Ovary (tissue), 9 donors: ENCODE measurements around the gene LPAR5. TPM values are rescaled to one million over a fixed set of nuclear protein-coding genes. Genes with fewer than 3 reads are reported as not detected.

ENCODE experiments used
- DNase-seq, 5 donors: peaks; one replicate each; pipeline ENCODE4 v3.0.0-alpha.2; 2019 to 2020
- H3K27ac ChIP-seq, 2 donors: fragments of 200-600 bp; one replicate each; pipeline versions ENCODE4 v1.5.1 to v1.8.0; 2019 to 2022
- H3K27me3 ChIP-seq: fragments of 200-600 bp; one replicate; pipeline ENCODE4 v1.8.0; 2022
- H3K36me3 ChIP-seq: fragments of 200-600 bp; sonication (generic); one replicate; pipeline ENCODE4 v1.5.1; 2019
- H3K4me1 ChIP-seq: one replicate; pipeline ENCODE4 v1.8.1; 2013; ENCODE audit warnings: mild to moderate bottlenecking, moderate library complexity; ENCODE audit not compliant: insufficient read depth
- H3K4me3 ChIP-seq: fragments of 200-600 bp; sonication (generic); one replicate; pipeline ENCODE4 v1.5.1; 2017
- H3K9me3 ChIP-seq, 2 donors: fragments of 200-600 bp in 1 of 2; sonication (generic) in 1 of 2; one replicate each; pipeline versions ENCODE4 v1.5.1 to v1.8.1; 2013 to 2019; ENCODE audit warnings: mild to moderate bottlenecking in 1 of 2, moderate library complexity in 1 of 2
- CTCF ChIP-seq, 3 donors: fragments of 450-650 bp in 2 of 3; fragments of 200-600 bp in 1 of 3; IDR thresholded peaks; one replicate each; pipeline versions ENCODE4 v1.5.1 to v1.8.0; 2016 to 2022; ENCODE audit warnings: antibody characterized with exemption in 3 of 3, mild to moderate bottlenecking in 1 of 3
- EP300 ChIP-seq: sonication (generic); formaldehyde crosslinking; IDR thresholded peaks from one replicate; pipeline ENCODE4 v1.6.1; 2017; ENCODE audit warnings: antibody characterized with exemption
- POLR2A ChIP-seq: fragments of 450-650 bp; IDR thresholded peaks from one replicate; pipeline ENCODE4 v1.6.1; 2017; ENCODE audit warnings: antibody characterized with exemption, mild to moderate bottlenecking, moderate library complexity
- WGBS, 3 donors: extraction: QIAGEN DNeasy Blood & Tissue Kit in 1 of 3; methylation state at CpG; one replicate each; pipeline versions ENCODE4 v1.1.5 to v1.1.7; 2013 to 2017; 5-methylcytosine and 5-hydroxymethylcytosine counted together
- intact Hi-C, 4 donors: fragments of 100-400 bp; cut with DNase I; formaldehyde crosslinking; loops; one replicate each; pipeline versions ENCODE4 v1.11.0 to v1.15.1; 2022 to 2023
- polyA plus RNA-seq, 2 donors: library from polyadenylated mRNA; stranded (reverse); fragments of 200-250 nt in 1 of 2; fragments of 350-450 nt in 1 of 2; fragmentation: Illumina TruSeq in 1 of 2; extraction: RNeasy Lipid Tissue Mini Kit (QIAGEN cat#74804) in 1 of 2; gene quantifications; one replicate each; pipeline ENCODE4 v1.2.3, GENCODE V29; 2013 to 2014
- total RNA-seq, 7 donors: library from RNA; depleted of rRNA in 2 of 7; stranded (reverse); fragments of >200 nt in 2 of 7; fragmentation: NEBNext Ultra II Directional in 3 of 7; extraction: Animal tissue kit (Norgen Biotek cat#: 25700) in 3 of 7; gene quantifications; one replicate each; pipeline versions ENCODE4 v1.1.0 to v1.2.4, GENCODE V29; 2016 to 2023
- donor health status: DM: no; HTN: no; CAD: no; lungs with moderate emphysema.
- donor health status: DM: no; HTN: no; CAD: no.
- donor health status: Bipolar disorder and iron deficiency.
- donor health status: DM: yes; HTN: yes; CAD: no.
- donor health status: DM: no; HTN: no; CAD: no.
- donor health status: DM: yes; HTN: yes; CAD: no.

LPAR5 gene
- total and polyA plus RNA-seq, 9 donors: 0.57 to 2.6 (median 1.3) TPM

- Histone ChIP-seq H3K27ac (no peak overlapping the region), H3K4me3 (no peak overlapping the region), H3K27me3 (no peaks in the 10 kb centered on the region), H3K36me3 (no peaks in the 10 kb centered on the region), H3K9me3 (no peaks in the 10 kb centered on the region), H3K4me1 (no peaks in the 10 kb centered on the region)
- DNase-seq: no peak
- 84 to 91% (median 88%) methylated on average over 29 of the region's 29 CpGs for WGBS, 3 donors
- TF ChIP-seq CTCF (IDR thresholded peaks at IDR 0.05): no peak
- no peak for TF ChIP-seq POLR2A
- TF ChIP-seq EP300: no peak
- intact Hi-C loops: loop anchor here in 1 of 4 donors (10.0 kb wide), 1 partner anchor 164 kb away; the partner anchor contains the start of gene CD4
These were observed 14.9 kb downstream of the LPAR5 start for GRCh38 chr12:6620885-6621274.

GRCh38 chr12:6620137-6620884, 15.4 kb downstream of the LPAR5 start:
- peak in 1 of 5 donors; percentile 30 for DNase-seq
- intact Hi-C loops: loop anchor here in 1 of 4 donors (10.0 kb wide), 1 partner anchor 164 kb away; the partner anchor contains the start of gene CD4
- no peak overlapping the region for H3K4me3 ChIP-seq
- TF ChIP-seq EP300: no peak
- TF ChIP-seq POLR2A: no peak
- no peak for TF ChIP-seq CTCF (IDR thresholded peaks at IDR 0.05)
- H3K4me1 ChIP-seq: no peaks in the 10 kb centered on the region
- no peaks in the 10 kb centered on the region for H3K9me3 ChIP-seq
- H3K27ac ChIP-seq: no peak overlapping the region
- no peaks in the 10 kb centered on the region for H3K27me3 ChIP-seq
- 37 to 48% (median 40%) methylated on average over 69 to 88 of the region's 88 CpGs for WGBS, 3 donors
- no peaks in the 10 kb centered on the region for H3K36me3 ChIP-seq

- Histone ChIP-seq H3K4me3 (no peak overlapping the region), H3K27ac (no peak overlapping the region), H3K4me1 (no peaks in the 10 kb centered on the region), H3K36me3 (no peaks in the 10 kb centered on the region), H3K27me3 (no peaks in the 10 kb centered on the region), H3K9me3 (no peaks in the 10 kb centered on the region)
- DNase-seq: no peak
- TF ChIP-seq EP300: no peak
- TF ChIP-seq POLR2A: no peak
- TF ChIP-seq CTCF (IDR thresholded peaks at IDR 0.05): no peak
- WGBS, 3 donors: 58 to 77% (median 75%) methylated on average over 5 of the region's 5 CpGs
- intact Hi-C loops: loop anchor here in 3 of 4 donors (5.0 to 10.0 kb wide), 5 partner anchors 44 to 209 kb away; partner anchors contain the start of genes ING4 (in 2 of the 3), P3H3 (in 1 of the 3) and ZNF384 (in 1 of the 3)
These were observed 17.1 kb downstream of the LPAR5 start for GRCh38 chr12:6618483-6619225.

GRCh38 chr12:6615802-6616201, 20.0 kb downstream of the LPAR5 start:
- no peak overlapping the region for H3K4me3 ChIP-seq
- intact Hi-C loops: loop anchor here in 3 of 4 donors (5.0 to 10.0 kb wide), 5 partner anchors 46 to 211 kb away; partner anchors contain the start of genes ING4 (in 2 of the 3), P3H3 (in 1 of the 3) and ZNF384 (in 1 of the 3)

More at GRCh38 chr12:6615802-6616201, 20.0 kb downstream of the LPAR5 start:
- peak in 2 of 5 donors; percentile 29 to 39 for DNase-seq
- peak overlapping the region in 1 of 2 donors; percentile 20 for H3K27ac ChIP-seq
- no peaks in the 10 kb centered on the region for H3K36me3 ChIP-seq
- no peak for TF ChIP-seq EP300
- no peak for TF ChIP-seq POLR2A
- no peak for TF ChIP-seq CTCF (IDR thresholded peaks at IDR 0.05)
- H3K4me1 ChIP-seq: peaks cover 4% of the 10 kb centered on the region
- no peaks in the 10 kb centered on the region for H3K27me3 ChIP-seq
- 39 to 43% (median 40%) methylated on average over 3 of the region's 3 CpGs for WGBS, 3 donors
- no peaks in the 10 kb centered on the region for H3K9me3 ChIP-seq
